OCI-LY3 (cell line): ENCODE data around the gene KRTAP4-16.
"Not testable (repeated sequence)": the region's sequence is repeated elsewhere in the genome, so short reads cannot be mapped to it uniquely, and the experiment has no call there.

ENCODE experiments used
- H2AFZ ChIP-seq: fragments of 200-600, 300-600 bp; shearing (Covaris generic); 2 replicates; pipeline ENCODE4 v1.6.0; 2014; ENCODE audit warnings: antibody characterized with exemption, low read depth, low read length
- H3K27ac ChIP-seq: fragments of 200-600, 300-600 bp; sonication (generic); 2 replicates; pipeline ENCODE4 v1.5.1; 2014; ENCODE audit warnings: mild to moderate bottlenecking, low read length, moderate library complexity, mixed read lengths
- H3K27me3 ChIP-seq: fragments of 200-600, 300-600 bp; sonication (generic); 2 replicates; pipeline ENCODE4 v1.6.1; 2014; ENCODE audit warnings: low read depth, low read length, mixed read lengths
- H3K36me3 ChIP-seq: fragments of 200-600, 300-600 bp; sonication (generic); replicated peaks from 2 replicates; pipeline ENCODE3; 2014; ENCODE audit warnings: low read depth, low read length, mixed read lengths
- H3K4me1 ChIP-seq: fragments of 300-600, 200-600 bp; sonication (generic); 2 replicates; pipeline ENCODE4 v1.6.1; 2014; ENCODE audit warnings: low read length, mixed read lengths
- H3K4me2 ChIP-seq: fragments of 200-600, 300-600 bp; sonication (generic); 2 replicates; pipeline ENCODE4 v1.6.1; 2014; ENCODE audit warnings: low read length, mixed read lengths
- H3K4me3 ChIP-seq: fragments of 300-600, 200-600 bp; sonication (generic); 2 replicates; pipeline ENCODE4 v1.5.1; 2014; ENCODE audit warnings: antibody characterized with exemption, mild to moderate bottlenecking, low read length, moderate library complexity
- H3K79me2 ChIP-seq: fragments of 300-600, 200-600 bp; shearing (Covaris generic); 2 replicates; pipeline ENCODE4 v1.6.1; 2014; ENCODE audit warnings: mild to moderate bottlenecking, low read length, mixed read lengths
- H3K9ac ChIP-seq: fragments of 300-600, 200-600 bp; shearing (Covaris generic); 2 replicates; pipeline ENCODE4 v1.6.0; 2014; ENCODE audit warnings: mild to moderate bottlenecking, low read length, moderate library complexity
- H3K9me3 ChIP-seq: fragments of 200-600, 300-600 bp; shearing (Covaris generic); 2 replicates; pipeline ENCODE4 v1.6.1; 2014; ENCODE audit warnings: low read length, mixed read lengths; ENCODE audit not compliant: insufficient read depth
- H4K20me1 ChIP-seq: fragments of 200-600, 300-600 bp; sonication (generic); 2 replicates; pipeline ENCODE4 v1.6.1; 2016; ENCODE audit warnings: low read length, mixed read lengths; ENCODE audit not compliant: insufficient read depth
- CTCF ChIP-seq: fragments of 200-600, 300-600 bp; sonication (generic); IDR thresholded peaks from 2 replicates; pipeline ENCODE4 v1.5.1; 2014; ENCODE audit warnings: antibody characterized with exemption, low read length, low read depth
- EZH2phosphoT487 ChIP-seq: fragments of 200-600 bp; shearing (Covaris generic); IDR thresholded peaks from 2 replicates; pipeline ENCODE4 v1.6.1; 2018; ENCODE audit warnings: antibody characterized with exemption, mixed run types, low read depth

The KRTAP4-16 gene

DNA sequence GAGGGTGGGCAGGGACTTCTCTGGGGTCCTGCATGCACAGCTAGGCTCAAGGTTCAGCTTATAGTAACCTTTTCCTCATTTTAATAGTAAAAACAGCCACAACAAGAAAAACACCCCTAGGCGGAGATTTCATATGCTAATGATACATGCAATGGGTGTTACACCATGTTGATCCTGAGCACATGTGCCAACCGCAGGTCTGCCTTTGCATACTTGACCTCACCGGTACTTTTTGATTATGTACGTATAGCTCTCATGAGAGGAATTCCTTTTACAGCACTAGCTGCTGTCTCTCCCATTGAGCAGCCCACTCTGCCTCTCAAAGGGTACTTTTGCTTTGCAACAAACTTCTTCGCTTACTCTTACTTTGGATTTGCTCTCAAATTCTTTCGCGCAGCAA lies 6.0 kb downstream of the KRTAP4-16 start:
- H3K4me2 ChIP-seq: no peak overlapping the region
- no peak overlapping the region for H2AFZ ChIP-seq
- no peak overlapping the region for H3K27ac ChIP-seq
- H3K79me2 ChIP-seq: no peaks in the 10 kb centered on the region
- no peaks in the 10 kb centered on the region for H3K9me3 ChIP-seq
- H4K20me1 ChIP-seq: no peaks in the 10 kb centered on the region
- TF ChIP-seq CTCF (no peak), EZH2phosphoT487 (no peak)
- no peaks in the 10 kb centered on the region for H3K4me1 ChIP-seq
- no peaks in the 10 kb centered on the region for H3K27me3 ChIP-seq
- H3K9ac ChIP-seq: no peak overlapping the region
- no peak overlapping the region for H3K4me3 ChIP-seq
- H3K36me3 ChIP-seq: no peaks in the 10 kb centered on the region

GRCh38 chr17:41088760-41089352 lies 13.2 kb downstream of the KRTAP4-16 start:
- H3K27me3 ChIP-seq, H3K4me1 ChIP-seq, H4K20me1 ChIP-seq, H3K36me3 ChIP-seq, H3K4me3 ChIP-seq, H2AFZ ChIP-seq, H3K79me2 ChIP-seq, H3K9ac ChIP-seq, H3K9me3 ChIP-seq, H3K4me2 ChIP-seq, H3K27ac ChIP-seq: not testable (repeated sequence)

GRCh38 chr17:41084100-41084856 lies 17.7 kb downstream of the KRTAP4-16 start, which contains the start of gene KRTAP4-7:
TSS of gene KRTAP4-7 (plus strand) at chr17:41084150. CDS start at chr17:41084207, 57 bp downstream.
- H3K4me3 ChIP-seq, H3K9ac ChIP-seq, H3K36me3 ChIP-seq, H4K20me1 ChIP-seq, H3K79me2 ChIP-seq, H2AFZ ChIP-seq, H3K27me3 ChIP-seq, H3K27ac ChIP-seq, H3K4me1 ChIP-seq, H3K9me3 ChIP-seq, H3K4me2 ChIP-seq: not testable (repeated sequence)

DNA sequence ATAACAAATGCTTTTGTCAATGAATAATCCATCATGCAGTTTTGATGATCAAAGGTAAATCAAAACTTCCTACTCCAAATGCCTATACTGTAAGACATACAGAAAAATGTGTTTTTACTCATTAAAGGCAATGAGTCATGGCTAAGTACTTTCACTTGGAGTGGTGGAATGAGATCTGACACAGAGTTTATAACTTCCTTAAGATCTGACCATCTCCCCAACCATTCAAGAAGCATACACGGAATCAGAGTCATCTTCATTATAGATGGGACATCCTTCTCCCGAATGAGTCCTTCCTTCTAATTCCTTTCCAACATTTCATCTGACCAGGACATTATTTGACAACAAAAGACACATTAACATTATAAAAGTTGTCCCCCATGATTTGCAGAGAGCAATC lies 18.6 kb downstream of the KRTAP4-16 start:
- not testable (repeated sequence) for H3K4me1 ChIP-seq, H4K20me1 ChIP-seq, H3K27ac ChIP-seq, H3K9ac ChIP-seq, H3K79me2 ChIP-seq, H2AFZ ChIP-seq, H3K36me3 ChIP-seq, H3K27me3 ChIP-seq, H3K9me3 ChIP-seq, H3K4me2 ChIP-seq, H3K4me3 ChIP-seq

DNA sequence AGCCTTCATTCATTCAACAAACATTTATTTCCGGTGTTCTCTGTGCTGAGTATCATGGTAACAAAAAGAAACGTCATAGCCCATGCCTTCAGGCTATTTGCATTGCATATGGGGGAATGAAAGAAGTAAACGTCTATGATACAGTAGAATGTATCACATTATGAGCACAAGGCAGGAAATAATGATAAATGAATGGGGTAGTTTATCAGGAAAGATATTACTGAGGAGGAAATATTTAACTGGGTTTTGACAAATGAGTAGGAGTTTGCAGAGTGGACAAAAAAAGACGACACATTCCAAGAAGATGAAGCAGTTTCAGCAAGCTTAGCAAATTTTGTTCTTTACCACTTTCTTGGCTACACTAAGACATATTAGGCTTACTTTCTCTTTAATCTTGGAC lies 19.4 kb downstream of the KRTAP4-16 start:
- peaks cover 4% of the 10 kb centered on the region for H3K27me3 ChIP-seq
- H3K79me2 ChIP-seq: no peaks in the 10 kb centered on the region
- H4K20me1 ChIP-seq: no peaks in the 10 kb centered on the region
- H3K9me3 ChIP-seq: no peaks in the 10 kb centered on the region
- H3K36me3 ChIP-seq: no peaks in the 10 kb centered on the region
- H3K4me1 ChIP-seq: no peaks in the 10 kb centered on the region
- no peak overlapping the region for H3K9ac ChIP-seq
- no peak overlapping the region for H3K4me2 ChIP-seq
- no peak overlapping the region for H3K4me3 ChIP-seq
- TF ChIP-seq CTCF: no peak
- no peak for TF ChIP-seq EZH2phosphoT487
- H2AFZ ChIP-seq: no peak overlapping the region
- no peak overlapping the region for H3K27ac ChIP-seq
